Breast epithelium (tissue), 4 donors: ENCODE data around the gene TAL2. TPM values are rescaled to one million over a fixed set of nuclear protein-coding genes. Genes with fewer than 3 reads are reported as not detected.

ENCODE experiments used
- DNase-seq, 2 donors: peaks; one replicate each; pipeline ENCODE4 v3.0.0-alpha.2; 2019; ENCODE audit warnings: low spot score in 2 of 2
- H3K27ac ChIP-seq, 2 donors: fragments of 200-600 bp; sonication (generic) in 1 of 2; one replicate each; pipeline ENCODE4 v1.5.1; 2016 to 2019; ENCODE audit warnings: mild to moderate bottlenecking in 1 of 2
- H3K27me3 ChIP-seq, 2 donors: fragments of 200-600 bp; sonication (generic) in 1 of 2; one replicate each; pipeline versions ENCODE4 v1.5.1 to v1.6.0; 2017 to 2019; ENCODE audit warnings: control low read depth in 1 of 2, mild to moderate bottlenecking in 1 of 2
- H3K36me3 ChIP-seq: fragments of 200-600 bp; one replicate; pipeline ENCODE4 v1.5.1; 2019
- H3K4me1 ChIP-seq, 2 donors: fragments of 200-600 bp; sonication (generic); one replicate each; pipeline ENCODE4 v1.5.1; 2016 to 2019; ENCODE audit warnings: control low read depth in 1 of 2
- H3K4me3 ChIP-seq, 3 donors: fragments of 200-600 bp; sonication (generic); 1 replicate in 2 of 3; 2 replicates in 1 of 3; pipeline ENCODE4 v1.5.1; 2016 to 2019; ENCODE audit warnings: mild to moderate bottlenecking in 3 of 3, moderate library complexity in 2 of 3
- H3K9me3 ChIP-seq, 2 donors: fragments of 200-600 bp; sonication (generic) in 1 of 2; one replicate each; pipeline ENCODE4 v1.5.1; 2016 to 2019; ENCODE audit warnings: control low read depth in 1 of 2
- CTCF ChIP-seq, 3 donors: fragments of 450-650 bp; IDR thresholded peaks; one replicate each; pipeline ENCODE4 v1.5.1; 2016 to 2017; ENCODE audit warnings: antibody characterized with exemption in 3 of 3, mild to moderate bottlenecking in 3 of 3, moderate library complexity in 3 of 3
- POLR2A ChIP-seq: fragments of 450-650 bp; IDR thresholded peaks from one replicate; pipeline ENCODE4 v1.6.1; 2016; ENCODE audit warnings: antibody characterized with exemption, mild to moderate bottlenecking, moderate library complexity
- POLR2AphosphoS5 ChIP-seq, 3 donors: sonication (generic); formaldehyde crosslinking; IDR thresholded peaks; one replicate each; pipeline ENCODE4 v1.6.1; 2017; ENCODE audit warnings: antibody characterized with exemption in 3 of 3
- intact Hi-C: fragments of 100-400 bp; cut with DNase I; formaldehyde crosslinking; loops from one replicate; pipeline ENCODE4 v1.15.1; 2023; ENCODE audit warnings: low total_unique reads
- total RNA-seq, 3 donors: library from RNA; depleted of rRNA; stranded (reverse); fragments of >200 nt; gene quantifications; one replicate each; pipeline ENCODE4 v1.1.0, GENCODE V29; 2016

The TAL2 gene
- total RNA-seq, 3 donors from 2014 or later = not detected

- TF ChIP-seq POLR2AphosphoS5 (IDR thresholded peaks at IDR 0.05) (no peak), CTCF (IDR thresholded peaks at IDR 0.05) (no peak), POLR2A (no peak)
- Histone ChIP-seq H3K36me3 (no peaks in the 10 kb centered on the region), H3K9me3 (no peaks in the 10 kb centered on the region), H3K4me1 (no peaks in the 10 kb centered on the region), H3K4me3 (no peak overlapping the region), H3K27me3 (no peaks in the 10 kb centered on the region), H3K27ac (no peak overlapping the region)
- intact Hi-C loops = no loop called here
- no peak for DNase-seq
Observed at GRCh38 chr9:105670775-105671174, 8.5 kb downstream of the TAL2 start.

- H3K4me3 ChIP-seq = no peak overlapping the region
- H3K27ac ChIP-seq = no peak overlapping the region
- intact Hi-C loops = no loop called here
- no peak for DNase-seq
- H3K4me1 ChIP-seq = no peaks in the 10 kb centered on the region
- TF ChIP-seq CTCF (IDR thresholded peaks at IDR 0.05) (no peak), POLR2AphosphoS5 (IDR thresholded peaks at IDR 0.05) (no peak), POLR2A (no peak)
- no peaks in the 10 kb centered on the region for H3K27me3 ChIP-seq
- no peaks in the 10 kb centered on the region for H3K9me3 ChIP-seq
- no peaks in the 10 kb centered on the region for H3K36me3 ChIP-seq
Observed at GRCh38 chr9:105672711-105673234, 10.5 kb downstream of the TAL2 start.

- DNase-seq = no peak
- H3K9me3 ChIP-seq = no peaks in the 10 kb centered on the region
- H3K27ac ChIP-seq = no peak overlapping the region
- no peaks in the 10 kb centered on the region for H3K27me3 ChIP-seq
- H3K4me3 ChIP-seq = no peak overlapping the region
- H3K4me1 ChIP-seq = no peaks in the 10 kb centered on the region
- TF ChIP-seq POLR2AphosphoS5 (IDR thresholded peaks at IDR 0.05) (no peak), CTCF (IDR thresholded peaks at IDR 0.05) (no peak), POLR2A (no peak)
- no peaks in the 10 kb centered on the region for H3K36me3 ChIP-seq
- intact Hi-C loops = no loop called here
Observed at GRCh38 chr9:105673850-105674387, 11.7 kb downstream of the TAL2 start.

GRCh38 chr9:105676351-105676923, 14.2 kb downstream of the TAL2 start:
- Histone ChIP-seq H3K4me3 (no peak overlapping the region), H3K4me1 (no peaks in the 10 kb centered on the region), H3K27me3 (no peaks in the 10 kb centered on the region), H3K27ac (no peak overlapping the region), H3K36me3 (no peaks in the 10 kb centered on the region), H3K9me3 (no peaks in the 10 kb centered on the region)
- no peak for DNase-seq
- intact Hi-C loops = no loop called here
- TF ChIP-seq POLR2AphosphoS5 (IDR thresholded peaks at IDR 0.05) (no peak), POLR2A (no peak), CTCF (IDR thresholded peaks at IDR 0.05) (no peak)

GRCh38 chr9:105678163-105678562, 15.9 kb downstream of the TAL2 start:
- Histone ChIP-seq H3K4me1 (no peaks in the 10 kb centered on the region), H3K27ac (no peak overlapping the region), H3K36me3 (no peaks in the 10 kb centered on the region), H3K27me3 (no peaks in the 10 kb centered on the region), H3K4me3 (no peak overlapping the region), H3K9me3 (no peaks in the 10 kb centered on the region)
- TF ChIP-seq POLR2AphosphoS5 (IDR thresholded peaks at IDR 0.05) = no peak
- TF ChIP-seq POLR2A = no peak
- TF ChIP-seq CTCF (IDR thresholded peaks at IDR 0.05) = no peak
- intact Hi-C loops = no loop called here
- no peak for DNase-seq
